ENCODE measurements around the gene CPZ. TPM values are rescaled to one million over a fixed set of nuclear protein-coding genes. Genes with fewer than 3 reads are reported as not detected.

The CPZ gene
- total RNA-seq, 3 donors from 2014 or later: 2.9 to 13.4 (median 7.5) TPM

- DNase-seq (ENCODE audit: low spot score in 2 of 2): no peak
- TF ChIP-seq POLR2A (IDR thresholded peaks at IDR 0.05): no peak
- TF ChIP-seq POLR2AphosphoS5 (IDR thresholded peaks at IDR 0.05): no peak
- TF ChIP-seq CTCF (IDR thresholded peaks at IDR 0.05): no peak
- intact Hi-C loops (cut with DNase I; ENCODE audit: low total_unique reads): no loop called here
- Histone ChIP-seq H3K36me3 (no peaks in the 10 kb centered on the region), H3K27ac (no peak overlapping the region), H3K4me1 (no peaks in the 10 kb centered on the region), H3K4me3 (peak overlapping the region in 1 of 3 donors; percentile 65), H3K27me3 (peaks cover 0 to 28% of the 10 kb centered on the region in 2 donors), H3K9me3 (no peaks in the 10 kb centered on the region)
Measured at GRCh38 chr4:8591626-8592365, 769 bp upstream of the CPZ start.

- no peaks in the 10 kb centered on the region for H3K9me3 ChIP-seq
- no peaks in the 10 kb centered on the region for H3K36me3 ChIP-seq
- H3K27me3 ChIP-seq: peaks cover 0 to 28% of the 10 kb centered on the region in 2 donors
- TF ChIP-seq CTCF (IDR thresholded peaks at IDR 0.05) (no peak), POLR2A (IDR thresholded peaks at IDR 0.05) (no peak), POLR2AphosphoS5 (IDR thresholded peaks at IDR 0.05) (no peak)
- H3K4me1 ChIP-seq: no peaks in the 10 kb centered on the region
- H3K27ac ChIP-seq: peak overlapping the region; percentile 7 to 75
- intact Hi-C loops (cut with DNase I; ENCODE audit: low total_unique reads): no loop called here
- DNase-seq (ENCODE audit: low spot score in 2 of 2): no peak
- peak overlapping the region in 2 of 3 donors; percentile 45 to 65 for H3K4me3 ChIP-seq
Measured at GRCh38 chr4:8593264-8594096, 915 bp downstream of the CPZ start.

GRCh38 chr4:8594097-8595038 lies 1.8 kb downstream of the CPZ start:
- DNase-seq (ENCODE audit: low spot score in 2 of 2): peak in 1 of 2 donors; percentile 49
- H3K4me1 ChIP-seq: no peaks in the 10 kb centered on the region
- H3K27ac ChIP-seq: peak overlapping the region in 1 of 2 donors; percentile 75
- H3K9me3 ChIP-seq: no peaks in the 10 kb centered on the region
- H3K36me3 ChIP-seq: no peaks in the 10 kb centered on the region
- peak overlapping the region in 1 of 3 donors; percentile 65 for H3K4me3 ChIP-seq
- TF ChIP-seq POLR2A (IDR thresholded peaks at IDR 0.05) (no peak), POLR2AphosphoS5 (IDR thresholded peaks at IDR 0.05) (no peak), CTCF (IDR thresholded peaks at IDR 0.05) (peak; percentile 40 to 71 (median 67))
- peaks cover 0 to 28% of the 10 kb centered on the region in 2 donors for H3K27me3 ChIP-seq
- intact Hi-C loops (cut with DNase I; ENCODE audit: low total_unique reads): no loop called here

- Histone ChIP-seq H3K4me1 (no peaks in the 10 kb centered on the region), H3K4me3 (no peak overlapping the region), H3K36me3 (no peaks in the 10 kb centered on the region), H3K27ac (peak overlapping the region in 1 of 2 donors; percentile 58), H3K9me3 (no peaks in the 10 kb centered on the region), H3K27me3 (peaks cover 0 to 28% of the 10 kb centered on the region in 2 donors)
- TF ChIP-seq POLR2AphosphoS5 (IDR thresholded peaks at IDR 0.05) (no peak), CTCF (IDR thresholded peaks at IDR 0.05) (no peak), POLR2A (IDR thresholded peaks at IDR 0.05) (no peak)
- DNase-seq (ENCODE audit: low spot score in 2 of 2): no peak
- intact Hi-C loops (cut with DNase I; ENCODE audit: low total_unique reads): no loop called here
Measured at GRCh38 chr4:8595237-8596087, 2.9 kb downstream of the CPZ start.

Measured in breast epithelium (tissue), 4 donors.